ENCODE results near the gene LARGE2. TPM values are rescaled to one million over a fixed set of nuclear protein-coding genes. Genes with fewer than 3 reads are reported as not detected.

Gene LARGE2
- total and polyA plus RNA-seq, 2 of the 13 experiments (the other 11 are each of a cell fraction or from before 2014, with no cell fraction given), result 8.5 to 21.6 TPM

GRCh38 chr11:45895553-45896259 lies 26.8 kb upstream of the LARGE2 start:
- no peak for FAIRE-seq
- 29% methylated on average over 6 of the region's 8 CpGs for WGBS (ENCODE audit: low lambda C conversion rate)

More at GRCh38 chr11:45895553-45896259, 26.8 kb upstream of the LARGE2 start:
- intact Hi-C loops (cut with micrococcal nuclease; ENCODE audit: unreplicated experiment) (loop anchor here (1.0 kb wide), 1 partner anchor 32 kb away; no protein-coding TSS in a partner anchor), in situ Hi-C loops (cut with HindIII; ENCODE audit: extremely low pct_ligation_motif_present, low pct_unique_long_range_greater_than_20kb) (no loop called here)
- Histone ChIP-seq H3K9me3 (ENCODE audit: low read length) (no peaks in the 10 kb centered on the region), H3K4me2 (ENCODE audit: low read depth, low read length) (no peak overlapping the region), H3K9ac (ENCODE audit: insufficient read depth, low read depth, low read length) (no peak overlapping the region), H3K27me3 (ENCODE audit: control insufficient read depth in 1 of 2, insufficient read depth in 2 of 2, low read length in 2 of 2) (peaks cover 0 to 18% of the 10 kb centered on the region in 2 experiments; a peak in 1 of 5 replicates), H3K36me3 (replicated peaks in 1 of 2; ENCODE audit: control insufficient read depth in 1 of 2, insufficient read depth in 2 of 2, low read length in 2 of 2) (no peaks in the 10 kb centered on the region), H3K4me1 (ENCODE audit: insufficient read depth, low read length) (peaks cover 41% of the 10 kb centered on the region), H4K20me1 (ENCODE audit: insufficient read depth, low read length) (no peaks in the 10 kb centered on the region), H3K4me3 (replicated peaks in 1 of 3; ENCODE audit: insufficient read depth in 1 of 3, low read depth in 2 of 3, low read length in 3 of 3) (no peak overlapping the region), H3K79me2 (ENCODE audit: insufficient read depth, low read length) (no peaks in the 10 kb centered on the region), H2AFZ (ENCODE audit: low read length) (no peak overlapping the region), H3K27ac (ENCODE audit: extremely low read length, insufficient read depth, low read length) (no peak overlapping the region)
- no TSS peak for BruUV-seq (replicated peaks)
- DNase-seq (ENCODE audit: low spot score) (no peak), ATAC-seq (no peak)
- TF ChIP-seq HOMEZ (CRISPR knock-in tag; IDR thresholded peaks at IDR 0.05; ENCODE audit: low read depth) (no peak), ZFY (CRISPR knock-in tag; IDR thresholded peaks at IDR 0.05) (no peak), RBM39 (IDR thresholded peaks at IDR 0.05; ENCODE audit: low read depth, low read length, poor library complexity, severe bottlenecking) (no peak), ZNF382 (CRISPR knock-in tag; IDR thresholded peaks at IDR 0.05; ENCODE audit: borderline replicate concordance) (no peak), ZNF281 (CRISPR knock-in tag; IDR thresholded peaks at IDR 0.05; ENCODE audit: borderline replicate concordance) (no peak), RBM22 (optimal IDR thresholded peaks at IDR 0.05; ENCODE audit: low read length) (no peak), CBX1 (IDR thresholded peaks at IDR 0.05; ENCODE audit: low read depth) (no peak), ZNF549 (CRISPR knock-in tag; IDR thresholded peaks at IDR 0.05) (no peak), ZNF557 (CRISPR knock-in tag; IDR thresholded peaks at IDR 0.05) (no peak), JUN (CRISPR knock-in tag; IDR thresholded peaks at IDR 0.05) (no peak), KDM3A (CRISPR knock-in tag; IDR thresholded peaks at IDR 0.05; ENCODE audit: low read depth) (no peak), SAP130 (CRISPR knock-in tag; IDR thresholded peaks at IDR 0.05; ENCODE audit: low read depth) (no peak), SMC3 (IDR thresholded peaks at IDR 0.05; ENCODE audit: low read length) (no peak), ZNF781 (CRISPR knock-in tag; IDR thresholded peaks at IDR 0.05; ENCODE audit: borderline replicate concordance, not compliant biosample characterization) (no peak), ATF4 (CRISPR knock-in tag; IDR thresholded peaks at IDR 0.05) (no peak), CENPX (CRISPR knock-in tag; IDR thresholded peaks at IDR 0.05) (no peak)
- ChIA-PET POLR2A (interaction anchor here (1.3 to 1.9 kb wide), 2 partner anchors 23 to 49 kb away, joined by 3 to 5 read pairs; partner anchors contain the start of gene CRY2), CTCF (ENCODE audit: low intra/inter-chr PET ratio, low total read pairs) (no interaction called here)

Measured in HepG2 (cell line).